ENCODE data around the gene BOD1L1.

DNA sequence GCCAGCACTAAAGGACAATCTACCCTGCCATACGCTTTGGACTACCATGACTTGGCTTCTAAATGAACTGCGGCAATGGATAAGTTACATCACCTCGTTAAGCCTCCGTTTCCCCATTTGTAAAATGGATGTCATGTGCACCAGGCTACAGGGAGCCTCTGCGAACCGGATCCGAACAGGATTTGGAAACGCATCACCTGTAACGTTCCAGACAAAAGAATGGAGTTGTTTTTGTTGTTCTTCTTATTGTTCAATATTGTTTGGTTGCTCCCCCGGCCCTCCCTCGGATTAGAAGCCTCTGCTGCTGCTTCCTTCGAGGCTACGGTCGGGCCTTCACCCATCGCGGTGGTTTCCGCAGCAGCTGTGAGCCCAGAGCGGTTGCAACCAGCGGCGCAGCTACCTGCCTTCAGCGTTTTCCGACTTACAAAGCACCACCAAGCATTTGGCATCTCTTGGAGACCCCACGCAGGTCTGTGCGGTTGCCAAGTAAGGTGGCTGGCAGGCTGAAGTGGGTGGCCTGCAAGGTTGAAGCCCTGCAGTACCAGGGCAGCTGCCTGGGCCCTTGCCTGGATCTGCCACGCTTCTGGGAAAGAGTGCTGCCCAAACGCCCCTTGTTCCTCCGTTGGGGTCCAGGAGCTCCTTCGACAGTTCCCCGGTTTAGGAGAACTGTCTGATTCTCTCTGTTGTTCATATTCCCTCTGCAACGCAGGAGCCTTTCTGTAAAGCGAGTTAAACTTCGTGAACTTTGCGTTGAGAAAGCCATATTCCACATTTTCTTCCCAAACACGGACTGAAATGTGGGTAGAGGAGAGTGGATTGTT is 90.3 kb downstream of the BOD1L1 start:
- TF ChIP-seq POLR2AphosphoS5 (IDR thresholded peaks at IDR 0.05; ENCODE audit: borderline replicate concordance, low read depth, low read length) (no peak), EZH2 (IDR thresholded peaks at IDR 0.05) (no peak)
